IMR-90 (cell line): ENCODE data around the gene SPSB2. TPM values are rescaled to one million over a fixed set of nuclear protein-coding genes. Genes with fewer than 3 reads are reported as not detected.
A peak's percentile ranks its signal among the peaks of the same experiment; 100 is the strongest.

ENCODE experiments used
- ATAC-seq: fragments of 200-7000 bp; cut with Tn5 transposase; 2 replicates; pipeline ENCODE4 v1.9.1; 2020; ENCODE audit warnings: low read depth, mild to moderate bottlenecking, moderate library complexity
- BruUV-seq: library from RNA; stranded (reverse); fragments of 400-500 nt; replicated peaks from 2 replicates; lab custom pipeline; 2021; lab: Mats Ljungman, UMichigan
- CTCF ChIA-PET: fragments of 300-600 bp; formaldehyde crosslinking; extraction: SDS; loops from one replicate; lab custom pipeline; 2021; ENCODE audit warnings: antibody characterized with exemption; lab: Yijun Ruan, JAX
- POLR2A ChIA-PET: fragments of 300-600 bp; sonication (Branson Sonifier 250); formaldehyde crosslinking; loops from one replicate; lab custom pipeline; 2022; ENCODE audit warnings: antibody characterized with exemption; ENCODE audit not compliant: unreplicated experiment; lab: Charles Lee
- DNase-seq: peaks from one replicate; pipeline ENCODE4 v3.0.0; 2013
- H2AFZ ChIP-seq: replicated peaks from 2 replicates; pipeline ENCODE3; 2013; ENCODE audit warnings: low read length, mild to moderate bottlenecking; ENCODE audit not compliant: poor library complexity
- H2AK5ac ChIP-seq: 2 replicates; pipeline ENCODE4 v1.6.1; 2013; ENCODE audit warnings: low read depth, low read length, inconsistent platforms
- H2AK9ac ChIP-seq: replicated peaks from 2 replicates; pipeline ENCODE3; 2013; ENCODE audit warnings: mild to moderate bottlenecking, low read depth, low read length, moderate library complexity; ENCODE audit not compliant: poor library complexity
- H2BK120ac ChIP-seq: 2 replicates; pipeline ENCODE4 v1.6.1; 2013; ENCODE audit warnings: low read depth, low read length, inconsistent platforms
- H2BK15ac ChIP-seq: 3 replicates; pipeline ENCODE4 v1.6.1; 2013; ENCODE audit warnings: low read depth, low read length, inconsistent platforms
- H2BK20ac ChIP-seq: 2 replicates; pipeline ENCODE4 v1.6.1; 2013; ENCODE audit warnings: low read depth, mild to moderate bottlenecking, inconsistent platforms, low read length, moderate library complexity
- H2BK5ac ChIP-seq: 2 replicates; pipeline ENCODE4 v1.6.1; 2013; ENCODE audit warnings: mild to moderate bottlenecking, low read depth, low read length, inconsistent platforms; ENCODE audit not compliant: poor library complexity, severe bottlenecking
- H3K14ac ChIP-seq: replicated peaks from 2 replicates; pipeline ENCODE4 v1.6.1; 2013; ENCODE audit warnings: low read depth, low read length, inconsistent platforms
- H3K18ac ChIP-seq: 2 replicates; pipeline ENCODE4 v1.6.1; 2013; ENCODE audit warnings: low read depth, low read length, control low read depth
- H3K23ac ChIP-seq: 2 replicates; pipeline ENCODE4 v1.6.1; 2013; ENCODE audit warnings: low read depth, low read length, inconsistent platforms
- H3K27ac ChIP-seq: 2 replicates; pipeline ENCODE4 v1.5.1; 2013; ENCODE audit warnings: mild to moderate bottlenecking, control low read depth, low read length; ENCODE audit not compliant: insufficient read depth
- H3K27me3 ChIP-seq: 2 replicates; pipeline ENCODE4 v1.6.1; 2013; ENCODE audit warnings: low read length; ENCODE audit not compliant: control insufficient read depth, insufficient read depth
- H3K36me3 ChIP-seq: 2 replicates; pipeline ENCODE4 v1.6.1; 2013; ENCODE audit warnings: low read length, mixed read lengths; ENCODE audit not compliant: control insufficient read depth, insufficient read depth
- H3K4ac ChIP-seq: 2 replicates; pipeline ENCODE4 v1.6.1; 2013; ENCODE audit warnings: low read depth, low read length, inconsistent platforms
- H3K4me1 ChIP-seq: 2 replicates; pipeline ENCODE4 v1.6.1; 2013; ENCODE audit warnings: low read length, mixed read lengths; ENCODE audit not compliant: control insufficient read depth, insufficient read depth
- H3K4me2 ChIP-seq: 2 replicates; pipeline ENCODE4 v1.6.1; 2013; ENCODE audit warnings: low read depth, mild to moderate bottlenecking, control low read depth, low read length, moderate library complexity
- H3K4me3 ChIP-seq: 2 replicates; pipeline ENCODE4 v1.5.1; 2013; ENCODE audit warnings: low read depth, mild to moderate bottlenecking, control low read depth, low read length, moderate library complexity; ENCODE audit not compliant: insufficient read depth
- H3K56ac ChIP-seq: 2 replicates; pipeline ENCODE4 v1.6.1; 2013; ENCODE audit warnings: low read length, inconsistent platforms; ENCODE audit not compliant: insufficient read depth; ENCODE audit errors: extremely low read depth
- H3K79me1 ChIP-seq, 2 experiments: 2 replicates each; pipeline ENCODE4 v1.6.1; 2013; ENCODE audit warnings: low read length in 2 of 2, inconsistent platforms in 1 of 2, low read depth in 1 of 2
- H3K9ac ChIP-seq: 2 replicates; pipeline ENCODE4 v1.6.1; 2013; ENCODE audit warnings: low read depth, low read length, control low read depth
- H3K9me1 ChIP-seq: 2 replicates; pipeline ENCODE4 v1.6.1; 2013; ENCODE audit warnings: low read length, inconsistent platforms; ENCODE audit not compliant: insufficient read depth
- H3K9me3 ChIP-seq: 2 replicates; pipeline ENCODE4 v1.6.1; 2013; ENCODE audit warnings: low read length; ENCODE audit not compliant: control insufficient read depth, insufficient read depth
- H4K20me1 ChIP-seq: 2 replicates; pipeline ENCODE4 v1.6.1; 2013; ENCODE audit warnings: low read length, inconsistent platforms; ENCODE audit not compliant: insufficient read depth
- H4K5ac ChIP-seq: 2 replicates; pipeline ENCODE4 v1.6.1; 2013; ENCODE audit warnings: mild to moderate bottlenecking, low read depth, low read length, control low read depth
- H4K8ac ChIP-seq, 2 experiments: 2 replicates each; pipeline ENCODE4 v1.6.1; 2013; ENCODE audit warnings: low read depth in 2 of 2, low read length in 2 of 2, control low read depth in 1 of 2, inconsistent platforms in 1 of 2
- H4K91ac ChIP-seq: 2 replicates; pipeline ENCODE4 v1.6.1; 2013; ENCODE audit warnings: low read depth, low read length, inconsistent platforms; ENCODE audit not compliant: insufficient read depth
- BHLHE40 ChIP-seq: fragments of 150-350 bp; IDR thresholded peaks from 2 replicates; pipeline ENCODE4 v1.6.1; 2016; ENCODE audit warnings: mild to moderate bottlenecking, low read depth, low read length
- CEBPB ChIP-seq: IDR thresholded peaks from 2 replicates; pipeline ENCODE4 v1.6.1; 2012; ENCODE audit warnings: low read depth, low read length, improper control_type of control experiment
- CHD1 ChIP-seq: IDR thresholded peaks from 2 replicates; pipeline ENCODE4 v1.6.1; 2012; ENCODE audit warnings: low read depth, low read length, improper control_type of control experiment
- MAFK ChIP-seq: IDR thresholded peaks from 2 replicates; pipeline ENCODE4 v1.6.1; 2012; ENCODE audit warnings: low read depth, low read length, improper control_type of control experiment
- MAZ ChIP-seq: IDR thresholded peaks from 2 replicates; pipeline ENCODE4 v1.6.1; 2012; ENCODE audit warnings: low read depth, mild to moderate bottlenecking, low read length, improper control_type of control experiment, moderate library complexity, borderline replicate concordance
- MXI1 ChIP-seq: IDR thresholded peaks from 2 replicates; pipeline ENCODE4 v1.6.1; 2012; ENCODE audit warnings: low read depth, mild to moderate bottlenecking, low read length, moderate library complexity, borderline replicate concordance
- NFE2L2 ChIP-seq: fragments of 150-350 bp; IDR thresholded peaks from 2 replicates; pipeline ENCODE4 v1.6.1; 2016; ENCODE audit warnings: low read depth, mild to moderate bottlenecking, low read length
- POLR2A ChIP-seq: IDR thresholded peaks from 2 replicates; pipeline ENCODE4 v1.6.1; 2012; ENCODE audit warnings: mild to moderate bottlenecking, low read depth, low read length
- RAD21 ChIP-seq: IDR thresholded peaks from 2 replicates; pipeline ENCODE4 v1.6.1; 2012; ENCODE audit warnings: low read length, improper control_type of control experiment
- RFX5 ChIP-seq: IDR thresholded peaks from 2 replicates; pipeline ENCODE4 v1.8.0; 2012; ENCODE audit warnings: low read depth, mild to moderate bottlenecking, low read length, moderate library complexity
- SMC3 ChIP-seq: fragments of 150-350 bp; IDR thresholded peaks from 2 replicates; pipeline ENCODE4 v1.6.1; 2016; ENCODE audit warnings: low read depth, mild to moderate bottlenecking, antibody characterized with exemption, low read length, moderate library complexity
- WGBS, 2 experiments: methylation state at CpG; one replicate each; pipeline versions ENCODE4 v1.1.5 to v1.1.7; 2013; ENCODE audit warnings: missing lambda C conversion rate in 2 of 2; ENCODE audit not compliant: insufficient read length in 1 of 2; ENCODE audit errors: extremely low coverage in 2 of 2; 5-methylcytosine and 5-hydroxymethylcytosine counted together
- dilution Hi-C: fragments of 300-500 bp; cut with HindIII; formaldehyde crosslinking; loops from one replicate; pipeline ENCODE4 v1.14.3; 2018; ENCODE audit warnings: low sequenced_read_pairs; ENCODE audit not compliant: unreplicated experiment
- in situ Hi-C: fragments of 300-500 bp; cut with MboI; formaldehyde crosslinking; loops from 3 replicates; pipeline ENCODE4 v1.14.3; 2019; ENCODE audit warnings: low sequenced_read_pairs, inconsistent platforms, mixed read lengths
- intact Hi-C: fragments of 100-400 bp; cut with micrococcal nuclease; formaldehyde crosslinking; loops from 2 replicates; pipeline ENCODE4 v1.10.0; 2022
- polyA plus RNA-seq, 3 experiments: library from polyadenylated mRNA; depleted of rRNA; stranded (reverse); fragments of >200 nt; gene quantifications; 2 replicates each; pipeline ENCODE4 v1.2.3, GENCODE V29; 2012; ENCODE audit warnings: low replicate concordance in 1 of 3
- total RNA-seq: library from RNA; depleted of rRNA; stranded (reverse); fragments of >200 nt; gene quantifications from 2 replicates; pipeline ENCODE4 v1.2.3, GENCODE V29; 2012
- TF ChIP-seq, protein P1 (sequence below): fragments of 150-350 bp; IDR thresholded peaks from 2 replicates; pipeline ENCODE4 v1.6.1; 2016; ENCODE audit warnings: low read depth, mild to moderate bottlenecking, low read length, moderate library complexity, borderline replicate concordance
- TF ChIP-seq, protein P2 (sequence below): conservative IDR thresholded peaks from 2 replicates; pipeline ENCODE4 v1.5.1; 2012; ENCODE audit warnings: mild to moderate bottlenecking, low read depth, low read length, improper control_type of control experiment
- TF ChIP-seq, protein P3 (sequence below): fragments of 150-350 bp; IDR thresholded peaks from 2 replicates; pipeline ENCODE4 v1.6.1; 2017; ENCODE audit warnings: mild to moderate bottlenecking, antibody characterized with exemption, low read length, low read depth

The SPSB2 gene
- total and polyA plus RNA-seq, 2 of the 4 experiments (the other 2 are of a cell fraction): 1.3 to 4.1 TPM

DNA sequence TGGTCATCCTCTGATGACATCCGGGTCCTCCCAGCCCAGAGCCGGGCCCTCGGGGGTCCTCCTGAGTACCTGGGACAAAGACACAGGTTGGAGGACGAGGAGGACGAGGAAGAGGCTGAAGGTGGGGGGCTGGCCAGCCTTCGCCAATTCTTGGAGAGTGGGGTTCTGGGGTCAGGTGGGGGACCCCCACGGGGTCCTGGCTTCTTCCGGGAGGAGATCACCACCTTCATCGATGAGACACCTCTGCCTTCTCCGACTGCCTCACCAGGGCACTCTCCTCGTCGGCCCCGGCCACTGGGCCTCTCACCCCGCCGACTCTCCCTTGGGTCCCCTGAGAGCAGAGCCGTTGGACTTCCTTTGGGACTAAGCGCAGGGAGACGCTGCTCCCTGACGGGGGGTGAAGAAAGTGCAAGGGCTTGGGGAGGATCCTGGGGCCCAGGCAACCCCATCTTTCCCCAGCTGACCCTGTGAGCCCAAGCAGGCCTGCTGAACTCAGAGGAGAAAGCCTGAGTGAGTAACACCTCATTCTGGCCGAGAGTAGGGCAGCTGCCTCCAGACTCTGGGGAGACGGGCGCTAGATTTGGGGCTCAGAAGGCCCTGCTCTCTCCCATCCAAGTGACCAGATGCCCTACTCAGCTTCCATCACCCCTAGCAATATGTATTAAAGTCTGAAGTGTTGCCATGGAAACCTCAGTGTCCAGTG is 46.2 kb downstream of the SPSB2 start:
- Histone ChIP-seq H2AFZ (peak overlapping the region; percentile 89), H2AK9ac (peak overlapping the region; percentile 93), H4K5ac (no peak overlapping the region), H2BK20ac (no peak overlapping the region), H3K14ac (peak overlapping the region; percentile 98), H3K4me1 (peaks cover 20% of the 10 kb centered on the region), H3K9me1 (peaks cover 6% of the 10 kb centered on the region), H4K8ac (peak overlapping the region; percentile 3 to 89; a peak in 3 of 4 replicates), H3K79me1 (peaks cover 11 to 61% of the 10 kb centered on the region in 2 experiments; a peak in 3 of 4 replicates), H3K27ac (peak overlapping the region; percentile 63), H3K56ac (no peak overlapping the region), H4K20me1 (peaks cover 9% of the 10 kb centered on the region; the same call in 1 of the 2 replicates), H2BK5ac (peak overlapping the region; percentile 71), H3K18ac (no peak overlapping the region), H3K23ac (peak overlapping the region; percentile 83; the same call in 1 of the 2 replicates), H2BK120ac (peak overlapping the region; percentile 85; the same call in 1 of the 2 replicates), H3K27me3 (peaks cover 2% of the 10 kb centered on the region; the same call in 1 of the 2 replicates), H3K4me3 (no peak overlapping the region), H4K91ac (peak overlapping the region; percentile 88), H3K9ac (peak overlapping the region; percentile 55), H2AK5ac (peak overlapping the region; percentile 97), H2BK15ac (no peak overlapping the region), H3K4me2 (peak overlapping the region; percentile 24; the same call in 1 of the 2 replicates), H3K4ac (peak overlapping the region; percentile 97), H3K36me3 (peaks cover 16% of the 10 kb centered on the region), H3K9me3 (no peaks in the 10 kb centered on the region)
- 60% methylated on average over 1 of the region's 22 CpGs; no CpG with 5 or more reads in 1 of the 2 experiments for WGBS, 2 experiments
- dilution Hi-C loops (no loop called here), intact Hi-C loops (loop anchor here (5.0 kb wide), 1 partner anchor 140 kb away; the partner anchor contains the start of gene ZNF384), in situ Hi-C loops (loop anchor here (5.0 to 10.0 kb wide), 2 partner anchors 75 to 212 kb away; partner anchors contain the start of gene MLF2)
- ChIA-PET POLR2A (no interaction called here), CTCF (no interaction called here)
- ATAC-seq: no peak
- no TSS peak for BruUV-seq
- no peak for DNase-seq
- TF ChIP-seq SMC3 (no peak), MAZ (no peak), POLR2A (no peak), BHLHE40 (no peak), MAFK (no peak), NFE2L2 (no peak), CEBPB (no peak), CHD1 (no peak), RFX5 (no peak), RAD21 (no peak), MXI1 (no peak)
- TF ChIP-seq, protein P1, sequence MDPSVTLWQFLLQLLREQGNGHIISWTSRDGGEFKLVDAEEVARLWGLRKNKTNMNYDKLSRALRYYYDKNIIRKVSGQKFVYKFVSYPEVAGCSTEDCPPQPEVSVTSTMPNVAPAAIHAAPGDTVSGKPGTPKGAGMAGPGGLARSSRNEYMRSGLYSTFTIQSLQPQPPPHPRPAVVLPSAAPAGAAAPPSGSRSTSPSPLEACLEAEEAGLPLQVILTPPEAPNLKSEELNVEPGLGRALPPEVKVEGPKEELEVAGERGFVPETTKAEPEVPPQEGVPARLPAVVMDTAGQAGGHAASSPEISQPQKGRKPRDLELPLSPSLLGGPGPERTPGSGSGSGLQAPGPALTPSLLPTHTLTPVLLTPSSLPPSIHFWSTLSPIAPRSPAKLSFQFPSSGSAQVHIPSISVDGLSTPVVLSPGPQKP: no peak
- TF ChIP-seq, protein P2, sequence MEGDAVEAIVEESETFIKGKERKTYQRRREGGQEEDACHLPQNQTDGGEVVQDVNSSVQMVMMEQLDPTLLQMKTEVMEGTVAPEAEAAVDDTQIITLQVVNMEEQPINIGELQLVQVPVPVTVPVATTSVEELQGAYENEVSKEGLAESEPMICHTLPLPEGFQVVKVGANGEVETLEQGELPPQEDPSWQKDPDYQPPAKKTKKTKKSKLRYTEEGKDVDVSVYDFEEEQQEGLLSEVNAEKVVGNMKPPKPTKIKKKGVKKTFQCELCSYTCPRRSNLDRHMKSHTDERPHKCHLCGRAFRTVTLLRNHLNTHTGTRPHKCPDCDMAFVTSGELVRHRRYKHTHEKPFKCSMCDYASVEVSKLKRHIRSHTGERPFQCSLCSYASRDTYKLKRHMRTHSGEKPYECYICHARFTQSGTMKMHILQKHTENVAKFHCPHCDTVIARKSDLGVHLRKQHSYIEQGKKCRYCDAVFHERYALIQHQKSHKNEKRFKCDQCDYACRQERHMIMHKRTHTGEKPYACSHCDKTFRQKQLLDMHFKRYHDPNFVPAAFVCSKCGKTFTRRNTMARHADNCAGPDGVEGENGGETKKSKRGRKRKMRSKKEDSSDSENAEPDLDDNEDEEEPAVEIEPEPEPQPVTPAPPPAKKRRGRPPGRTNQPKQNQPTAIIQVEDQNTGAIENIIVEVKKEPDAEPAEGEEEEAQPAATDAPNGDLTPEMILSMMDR: no peak
- TF ChIP-seq, protein P3, sequence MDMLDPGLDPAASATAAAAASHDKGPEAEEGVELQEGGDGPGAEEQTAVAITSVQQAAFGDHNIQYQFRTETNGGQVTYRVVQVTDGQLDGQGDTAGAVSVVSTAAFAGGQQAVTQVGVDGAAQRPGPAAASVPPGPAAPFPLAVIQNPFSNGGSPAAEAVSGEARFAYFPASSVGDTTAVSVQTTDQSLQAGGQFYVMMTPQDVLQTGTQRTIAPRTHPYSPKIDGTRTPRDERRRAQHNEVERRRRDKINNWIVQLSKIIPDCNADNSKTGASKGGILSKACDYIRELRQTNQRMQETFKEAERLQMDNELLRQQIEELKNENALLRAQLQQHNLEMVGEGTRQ: no peak
